ENCODE data around the gene BRF1.
"Not testable (repeated sequence)": the region's sequence is repeated elsewhere in the genome, so short reads cannot be mapped to it uniquely, and the experiment has no call there.

BRF1 gene

GRCh38 chr14:105288936-105289335, 11.9 kb downstream of the BRF1 start:
- H3K18ac ChIP-seq (ENCODE audit: low read depth in 1 of 2, low read length in 2 of 2); H2BK120ac ChIP-seq (ENCODE audit: low read depth, low read length); H3K4me3 ChIP-seq (ENCODE audit: insufficient read depth in 1 of 2, low read depth in 1 of 2, low read length in 2 of 2); H3K9me3 ChIP-seq (ENCODE audit: control insufficient read depth, low read length); H2BK5ac ChIP-seq (ENCODE audit: low read depth, low read length, poor library complexity, severe bottlenecking); H4K91ac ChIP-seq (ENCODE audit: low read length); H2AK5ac ChIP-seq (ENCODE audit: low read length, severe bottlenecking); H3K23ac ChIP-seq (ENCODE audit: low read length in 2 of 2); H3K14ac ChIP-seq (ENCODE audit: low read length in 2 of 2); H3K27me3 ChIP-seq (ENCODE audit: control insufficient read depth in 1 of 2, insufficient read depth in 1 of 2, low read length in 2 of 2); H2BK15ac ChIP-seq (ENCODE audit: low read depth, poor library complexity, severe bottlenecking); H3K27ac ChIP-seq (ENCODE audit: low read length, poor library complexity, severe bottlenecking); H3K4me2 ChIP-seq (ENCODE audit: low read length, poor library complexity, severe bottlenecking); H2AFZ ChIP-seq (ENCODE audit: low read depth, low read length); H2BK12ac ChIP-seq (ENCODE audit: low read length in 2 of 2); H3K4ac ChIP-seq (ENCODE audit: low read depth in 1 of 2, low read length in 2 of 2); H4K8ac ChIP-seq (ENCODE audit: low read length); DNase-seq; H3K9ac ChIP-seq (ENCODE audit: low read length): not testable (repeated sequence)
- H3K4me1 ChIP-seq (ENCODE audit: control insufficient read depth, insufficient read depth, low read depth, low read length), result peaks cover 10% of the 10 kb centered on the region
- 96% methylated on average over 6 of the region's 6 CpGs for WGBS
- peaks cover 5 to 23% of the 10 kb centered on the region in 2 experiments for H3K36me3 ChIP-seq (ENCODE audit: control insufficient read depth in 1 of 2, insufficient read depth in 2 of 2, low read depth in 1 of 2, low read length in 2 of 2)
- H3K79me1 ChIP-seq (replicated peaks; ENCODE audit: low read length, poor library complexity, severe bottlenecking), result peaks cover 62% of the 10 kb centered on the region

DNA sequence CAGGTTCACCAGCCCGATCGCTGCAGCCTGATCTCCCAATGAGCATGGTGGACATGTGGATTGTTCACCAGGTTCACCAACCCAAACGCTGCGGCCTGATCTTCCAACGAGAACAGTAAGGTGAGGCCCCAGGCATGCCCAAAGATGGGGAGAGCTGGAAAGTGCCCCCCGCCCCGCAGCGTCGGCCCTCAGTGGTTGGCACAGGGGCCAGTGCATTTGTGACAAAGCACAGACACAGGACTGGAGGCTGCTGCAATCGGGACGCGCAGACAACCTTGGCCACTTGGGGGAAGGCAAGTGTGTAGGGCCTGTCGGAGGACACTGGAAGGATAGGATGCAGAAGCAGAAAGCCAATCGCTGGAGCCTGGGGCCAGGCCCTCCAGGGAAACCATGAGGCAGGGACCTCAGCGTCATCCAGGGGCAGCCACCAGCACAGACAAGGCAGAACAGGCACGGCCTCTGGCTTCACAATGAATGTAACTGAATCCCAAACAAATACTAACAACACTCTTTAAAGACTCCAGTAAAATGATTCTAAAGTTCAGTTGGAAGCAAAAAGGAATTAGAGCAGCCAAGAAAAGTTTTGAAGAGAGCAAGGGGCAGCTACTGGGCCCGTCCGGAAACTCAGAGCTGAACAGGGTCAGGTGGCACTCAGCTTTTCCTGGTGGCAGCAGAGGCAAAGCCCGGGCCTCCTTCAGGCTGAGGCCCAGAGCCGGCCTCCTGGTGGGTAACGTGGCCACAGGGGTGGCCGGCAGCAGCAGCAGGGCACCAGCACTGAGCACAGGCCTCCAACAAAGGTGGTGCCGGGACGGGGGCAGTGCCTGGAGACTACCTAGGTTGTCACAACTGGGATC, 13.3 kb downstream of the BRF1 start:
- H2AFZ ChIP-seq (ENCODE audit: low read depth, low read length), result no peak overlapping the region
- no peaks in the 10 kb centered on the region for H3K9me3 ChIP-seq (ENCODE audit: control insufficient read depth, low read length)
- H2BK5ac ChIP-seq (ENCODE audit: low read depth, low read length, poor library complexity, severe bottlenecking), result no peak overlapping the region
- no peak overlapping the region for H3K14ac ChIP-seq (ENCODE audit: low read length in 2 of 2)
- H3K79me1 ChIP-seq (replicated peaks; ENCODE audit: low read length, poor library complexity, severe bottlenecking), result peaks cover 56% of the 10 kb centered on the region
- H3K36me3 ChIP-seq (ENCODE audit: control insufficient read depth in 1 of 2, insufficient read depth in 2 of 2, low read depth in 1 of 2, low read length in 2 of 2), result peaks cover 5 to 28% of the 10 kb centered on the region in 2 experiments
- H2BK12ac ChIP-seq (ENCODE audit: low read length in 2 of 2), result no peak overlapping the region
- no peaks in the 10 kb centered on the region for H3K27me3 ChIP-seq (ENCODE audit: control insufficient read depth in 1 of 2, insufficient read depth in 1 of 2, low read length in 2 of 2)
- no peak overlapping the region for H2BK120ac ChIP-seq (ENCODE audit: low read depth, low read length)
- no peak overlapping the region for H3K9ac ChIP-seq (ENCODE audit: low read length)
- no peak for DNase-seq
- H2BK15ac ChIP-seq (ENCODE audit: low read depth, poor library complexity, severe bottlenecking), result no peak overlapping the region
- H3K4me1 ChIP-seq (ENCODE audit: control insufficient read depth, insufficient read depth, low read depth, low read length), result peaks cover 12% of the 10 kb centered on the region
- no peak overlapping the region for H3K4me2 ChIP-seq (ENCODE audit: low read length, poor library complexity, severe bottlenecking)
- H3K4ac ChIP-seq (ENCODE audit: low read depth in 1 of 2, low read length in 2 of 2), result no peak overlapping the region
- H3K4me3 ChIP-seq (ENCODE audit: insufficient read depth in 1 of 2, low read depth in 1 of 2, low read length in 2 of 2), result no peak overlapping the region
- no peak overlapping the region for H4K91ac ChIP-seq (ENCODE audit: low read length)
- H3K23ac ChIP-seq (ENCODE audit: low read length in 2 of 2), result no peak overlapping the region
- H3K27ac ChIP-seq (ENCODE audit: low read length, poor library complexity, severe bottlenecking), result no peak overlapping the region
- H3K18ac ChIP-seq (ENCODE audit: low read depth in 1 of 2, low read length in 2 of 2), result no peak overlapping the region
- H4K8ac ChIP-seq (ENCODE audit: low read length), result peak overlapping the region; percentile 14
- H2AK5ac ChIP-seq (ENCODE audit: low read length, severe bottlenecking), result no peak overlapping the region
- WGBS, result 88% methylated on average over 23 of the region's 24 CpGs

DNA sequence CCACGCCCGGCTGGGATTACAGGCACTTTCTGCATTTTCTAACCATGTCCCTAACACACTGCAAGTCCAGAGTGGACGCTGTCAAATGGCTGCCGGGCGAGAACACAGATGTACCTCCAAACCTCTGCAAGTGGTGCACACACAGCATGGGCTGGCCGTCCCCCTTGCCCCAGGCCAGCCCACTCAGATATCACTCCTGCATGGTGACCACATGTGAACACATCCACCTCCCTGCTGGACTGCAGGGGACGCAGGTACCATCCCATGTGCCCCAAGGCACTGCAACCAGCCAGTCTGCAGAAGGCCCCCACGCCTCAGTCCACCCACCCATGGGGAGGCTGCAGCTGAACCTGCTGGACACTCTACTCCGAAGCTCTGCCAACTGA, 14.0 kb downstream of the BRF1 start:
- peaks cover 55% of the 10 kb centered on the region for H3K79me1 ChIP-seq (replicated peaks; ENCODE audit: low read length, poor library complexity, severe bottlenecking)

GRCh38 chr14:105285174-105285573, 15.6 kb downstream of the BRF1 start:
- Histone ChIP-seq H3K4me2 (ENCODE audit: low read length, poor library complexity, severe bottlenecking) (no peak overlapping the region), H3K23ac (ENCODE audit: low read length in 2 of 2) (no peak overlapping the region), H2BK15ac (ENCODE audit: low read depth, poor library complexity, severe bottlenecking) (no peak overlapping the region), H2AK5ac (ENCODE audit: low read length, severe bottlenecking) (no peak overlapping the region), H3K18ac (ENCODE audit: low read depth in 1 of 2, low read length in 2 of 2) (no peak overlapping the region), H3K36me3 (ENCODE audit: control insufficient read depth in 1 of 2, insufficient read depth in 2 of 2, low read depth in 1 of 2, low read length in 2 of 2) (peaks cover 11 to 39% of the 10 kb centered on the region in 2 experiments), H3K27me3 (ENCODE audit: control insufficient read depth in 1 of 2, insufficient read depth in 1 of 2, low read length in 2 of 2) (no peaks in the 10 kb centered on the region), H3K4me3 (ENCODE audit: insufficient read depth in 1 of 2, low read depth in 1 of 2, low read length in 2 of 2) (no peak overlapping the region), H3K79me1 (replicated peaks; ENCODE audit: low read length, poor library complexity, severe bottlenecking) (peaks cover 55% of the 10 kb centered on the region), H3K27ac (ENCODE audit: low read length, poor library complexity, severe bottlenecking) (no peak overlapping the region), H2BK12ac (ENCODE audit: low read length in 2 of 2) (no peak overlapping the region), H2BK120ac (ENCODE audit: low read depth, low read length) (no peak overlapping the region), H4K8ac (ENCODE audit: low read length) (no peak overlapping the region), H4K91ac (ENCODE audit: low read length) (no peak overlapping the region), H3K9me3 (ENCODE audit: control insufficient read depth, low read length) (no peaks in the 10 kb centered on the region), H2BK5ac (ENCODE audit: low read depth, low read length, poor library complexity, severe bottlenecking) (no peak overlapping the region), H3K14ac (ENCODE audit: low read length in 2 of 2) (no peak overlapping the region), H3K9ac (ENCODE audit: low read length) (no peak overlapping the region), H2AFZ (ENCODE audit: low read depth, low read length) (no peak overlapping the region), H3K4ac (ENCODE audit: low read depth in 1 of 2, low read length in 2 of 2) (no peak overlapping the region), H3K4me1 (ENCODE audit: control insufficient read depth, insufficient read depth, low read depth, low read length) (peaks cover 11% of the 10 kb centered on the region)
- 94% methylated on average over 7 of the region's 8 CpGs for WGBS
- no peak for DNase-seq

More for the DNA sequence above, 14.0 kb downstream of the BRF1 start:
- DNase-seq, result no peak
- Histone ChIP-seq H3K4me2 (ENCODE audit: low read length, poor library complexity, severe bottlenecking) (no peak overlapping the region), H3K4ac (ENCODE audit: low read depth in 1 of 2, low read length in 2 of 2) (no peak overlapping the region), H2BK120ac (ENCODE audit: low read depth, low read length) (no peak overlapping the region), H2BK15ac (ENCODE audit: low read depth, poor library complexity, severe bottlenecking) (no peak overlapping the region), H3K18ac (ENCODE audit: low read depth in 1 of 2, low read length in 2 of 2) (no peak overlapping the region), H3K4me1 (ENCODE audit: control insufficient read depth, insufficient read depth, low read depth, low read length) (peaks cover 12% of the 10 kb centered on the region), H4K91ac (ENCODE audit: low read length) (no peak overlapping the region), H3K23ac (ENCODE audit: low read length in 2 of 2) (no peak overlapping the region), H3K27me3 (ENCODE audit: control insufficient read depth in 1 of 2, insufficient read depth in 1 of 2, low read length in 2 of 2) (no peaks in the 10 kb centered on the region), H3K14ac (ENCODE audit: low read length in 2 of 2) (no peak overlapping the region), H2AFZ (ENCODE audit: low read depth, low read length) (no peak overlapping the region), H3K36me3 (ENCODE audit: control insufficient read depth in 1 of 2, insufficient read depth in 2 of 2, low read depth in 1 of 2, low read length in 2 of 2) (peaks cover 5 to 27% of the 10 kb centered on the region in 2 experiments), H3K9me3 (ENCODE audit: control insufficient read depth, low read length) (no peaks in the 10 kb centered on the region), H3K27ac (ENCODE audit: low read length, poor library complexity, severe bottlenecking) (no peak overlapping the region), H3K4me3 (ENCODE audit: insufficient read depth in 1 of 2, low read depth in 1 of 2, low read length in 2 of 2) (no peak overlapping the region), H4K8ac (ENCODE audit: low read length) (no peak overlapping the region), H3K9ac (ENCODE audit: low read length) (no peak overlapping the region), H2BK12ac (ENCODE audit: low read length in 2 of 2) (no peak overlapping the region), H2AK5ac (ENCODE audit: low read length, severe bottlenecking) (no peak overlapping the region), H2BK5ac (ENCODE audit: low read depth, low read length, poor library complexity, severe bottlenecking) (no peak overlapping the region)
- WGBS, result 94% methylated on average over 9 of the region's 9 CpGs

Measured in mesenchymal stem cell (in vitro differentiated cells and primary cell).